GM21367 (cell line): ENCODE data around the gene OR2T11.
"Not testable (repeated sequence)": the region's sequence is repeated elsewhere in the genome, so short reads cannot be mapped to it uniquely, and the experiment has no call there.

ENCODE experiments used
- ATAC-seq: cut with Tn5 transposase; IDR thresholded peaks from one replicate; pipeline ENCODE4 v1.9.1; 2021; ENCODE audit not compliant: unreplicated experiment

Gene OR2T11, protein sequence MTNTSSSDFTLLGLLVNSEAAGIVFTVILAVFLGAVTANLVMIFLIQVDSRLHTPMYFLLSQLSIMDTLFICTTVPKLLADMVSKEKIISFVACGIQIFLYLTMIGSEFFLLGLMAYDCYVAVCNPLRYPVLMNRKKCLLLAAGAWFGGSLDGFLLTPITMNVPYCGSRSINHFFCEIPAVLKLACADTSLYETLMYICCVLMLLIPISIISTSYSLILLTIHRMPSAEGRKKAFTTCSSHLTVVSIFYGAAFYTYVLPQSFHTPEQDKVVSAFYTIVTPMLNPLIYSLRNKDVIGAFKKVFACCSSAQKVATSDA

DNA sequence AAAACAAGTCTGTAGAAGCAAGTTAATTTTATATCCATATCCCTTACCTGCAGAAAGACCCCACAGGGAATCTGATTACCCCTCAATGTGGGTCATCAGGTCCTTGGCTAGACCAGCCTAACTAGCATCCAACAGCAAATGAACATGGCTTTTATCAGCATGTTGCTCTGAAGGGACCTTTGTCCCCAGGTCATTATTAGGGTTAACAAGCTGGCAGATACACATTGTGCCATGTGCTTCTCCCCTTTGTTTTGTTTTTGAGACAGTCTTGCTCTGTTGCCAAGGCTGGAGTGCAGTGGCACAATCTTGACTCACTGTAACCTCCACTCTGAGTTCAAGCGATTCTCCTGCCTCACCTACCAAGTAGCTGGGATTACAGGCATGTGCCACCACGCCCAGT is at the start of gene OR2T11:
TSS of gene OR2T11 (minus strand) at position 101 of the 400 bp plus-strand sequence. CDS start 7,963 bp downstream, outside the sequence.
- ATAC-seq, result not testable (repeated sequence)

DNA sequence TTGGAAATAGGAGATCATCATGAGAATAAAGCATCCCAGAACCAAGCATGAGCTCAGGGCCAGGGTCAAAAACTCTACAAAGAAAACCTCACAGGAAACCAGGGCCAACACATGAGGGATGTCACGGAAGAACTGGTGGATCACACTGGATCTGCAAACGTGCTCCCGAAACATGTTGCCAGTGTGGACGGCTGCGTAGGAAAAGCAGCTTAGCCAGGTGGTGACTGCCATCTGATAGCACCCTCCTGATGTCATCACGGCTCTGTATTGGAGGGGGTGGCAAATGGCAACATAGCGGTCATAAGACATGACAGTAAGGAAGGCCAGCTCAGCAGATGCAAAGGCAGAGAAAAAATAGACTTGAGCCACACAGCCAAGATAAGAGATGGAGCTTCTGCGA is 46.8 kb upstream of the OR2T11 start:
- no peak for ATAC-seq

DNA sequence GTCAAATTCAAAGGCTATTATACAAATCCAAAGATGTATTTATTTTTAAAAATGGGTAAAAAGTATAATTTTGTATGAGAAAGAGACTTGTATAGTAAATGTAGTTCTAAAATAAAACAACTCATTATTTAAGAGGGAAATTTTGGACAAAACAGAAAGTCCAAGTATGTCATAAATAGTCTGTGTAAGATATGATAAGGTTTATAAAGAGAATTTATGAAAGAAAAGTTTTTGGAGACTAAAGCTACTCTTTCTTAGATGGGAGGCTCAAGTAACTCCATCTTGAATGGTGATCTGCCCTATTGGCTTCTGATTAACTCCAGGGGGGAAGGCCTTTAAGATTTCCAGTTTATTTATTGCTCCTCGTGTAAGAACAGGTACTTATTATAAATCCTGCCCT is 35.1 kb upstream of the OR2T11 start:
- no peak for ATAC-seq

DNA sequence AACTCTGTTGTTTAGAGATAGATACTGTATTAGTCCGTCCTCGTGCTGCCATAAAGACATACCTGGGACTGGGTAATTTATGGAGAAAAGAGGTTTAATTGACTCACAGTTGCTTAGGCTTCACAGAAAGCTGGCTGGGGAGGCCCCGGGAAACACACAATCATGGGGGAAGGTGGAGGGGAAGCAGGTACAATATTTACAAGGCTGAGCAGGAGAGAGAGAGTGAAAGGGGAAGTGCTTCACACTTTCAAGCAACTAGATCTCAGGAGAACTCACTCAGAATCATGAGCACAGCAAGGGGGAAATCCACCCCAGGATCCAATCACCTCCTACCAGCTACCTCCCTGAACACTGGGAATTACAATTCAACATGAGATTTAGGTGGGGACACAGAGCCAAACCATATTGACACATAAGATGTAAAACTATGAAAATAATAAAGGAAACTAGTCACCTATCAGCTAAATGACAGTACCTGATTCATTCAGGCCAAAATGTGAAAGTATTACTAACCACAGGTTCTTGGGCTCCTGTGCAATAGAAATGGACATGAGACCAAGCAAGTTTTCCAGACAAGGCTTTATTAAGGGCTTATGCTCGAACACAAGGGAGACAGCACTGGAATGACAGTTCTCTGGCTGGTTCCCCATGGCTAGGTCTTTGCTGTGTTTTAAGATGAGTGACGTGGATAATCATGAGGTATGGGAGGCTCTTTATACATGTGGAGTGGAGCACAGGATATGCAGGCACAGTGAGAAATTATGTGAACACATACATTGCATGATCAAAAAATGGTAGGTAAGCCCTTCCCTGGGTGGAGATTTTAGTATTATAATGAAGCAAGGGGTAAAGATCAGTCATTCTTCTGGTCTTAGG is 28.8 kb upstream of the OR2T11 start:
- ATAC-seq, result peak; percentile 93

DNA sequence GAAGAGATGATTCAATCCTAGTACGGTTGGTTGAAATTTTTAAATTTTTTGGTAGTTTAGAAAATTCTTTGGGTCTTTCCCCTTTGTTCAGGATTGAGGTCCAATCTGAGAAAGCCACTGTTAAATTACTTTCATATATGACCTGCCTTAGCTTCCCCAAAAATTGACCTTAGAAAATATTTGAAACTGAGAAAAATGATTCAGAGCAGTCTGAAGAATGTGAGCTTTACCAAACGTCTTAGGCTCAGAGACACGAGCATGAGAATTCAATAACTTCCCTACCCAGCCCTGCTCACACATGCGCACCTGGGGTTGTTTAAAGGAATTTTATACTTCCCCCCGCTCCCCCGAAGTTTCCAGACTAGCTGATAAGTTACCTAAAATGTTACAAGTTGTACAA is 21.9 kb upstream of the OR2T11 start:
- ATAC-seq, result not testable (repeated sequence)

DNA sequence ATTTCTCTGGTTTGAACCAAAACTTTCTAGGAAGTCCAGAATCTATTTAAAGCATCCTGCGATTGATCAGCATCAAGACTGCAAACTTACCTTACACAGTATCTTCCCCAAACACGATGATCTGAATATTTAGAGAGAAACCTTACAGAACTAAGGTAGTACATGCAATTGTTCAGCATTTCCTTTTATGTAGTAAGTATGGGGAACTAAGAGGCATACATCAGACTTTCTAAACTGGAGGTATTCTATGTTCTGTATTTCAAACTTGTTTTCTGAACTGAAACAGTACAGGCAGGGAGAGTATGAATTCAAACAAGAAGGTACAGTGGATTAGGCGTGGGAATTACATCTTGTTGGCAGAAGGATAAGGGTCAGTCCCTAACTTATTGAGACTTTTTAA is 20.5 kb upstream of the OR2T11 start, which contains the start of gene OR2T27:
TSS of gene OR2T27 (minus strand) at position 175 of the 400 bp plus-strand sequence. CDS start 4,644 bp downstream, outside the sequence.
- ATAC-seq, result not testable (repeated sequence)

DNA sequence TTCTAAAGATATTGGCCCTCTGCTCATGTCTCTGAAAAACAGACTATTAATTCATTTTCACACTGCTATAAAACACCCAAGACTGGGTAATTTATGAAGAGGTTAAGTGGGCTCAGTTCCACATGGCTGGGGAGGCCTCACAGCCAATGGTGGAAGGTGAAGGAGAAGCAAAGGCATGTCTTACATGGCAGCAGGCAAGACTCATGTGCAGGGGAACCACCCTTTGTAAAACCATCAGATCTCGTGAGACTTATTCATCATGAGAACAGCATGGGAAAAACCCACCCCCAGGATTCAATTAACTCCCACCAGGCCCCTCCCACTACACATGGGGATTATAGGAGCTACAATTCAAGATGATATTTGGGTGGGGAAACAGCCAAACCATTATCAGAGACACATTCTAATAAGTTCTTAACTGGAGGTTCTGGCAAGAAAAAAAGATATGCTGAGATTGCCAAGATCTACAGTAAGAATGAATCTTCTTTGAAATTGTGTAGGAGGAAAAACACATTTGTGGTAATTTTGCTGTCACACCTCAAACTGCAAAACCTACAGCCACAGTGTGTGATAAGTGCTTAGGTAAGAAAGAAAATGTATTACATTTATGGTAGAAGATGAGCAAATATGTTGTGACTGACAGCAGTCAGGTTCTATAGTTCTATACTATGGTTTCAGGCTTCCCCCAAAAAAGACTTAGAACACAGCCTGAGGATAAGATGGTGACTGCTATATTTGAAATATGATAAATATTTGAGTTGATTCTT is 14.1 kb upstream of the OR2T11 start:
- ATAC-seq, result not testable (repeated sequence)

DNA sequence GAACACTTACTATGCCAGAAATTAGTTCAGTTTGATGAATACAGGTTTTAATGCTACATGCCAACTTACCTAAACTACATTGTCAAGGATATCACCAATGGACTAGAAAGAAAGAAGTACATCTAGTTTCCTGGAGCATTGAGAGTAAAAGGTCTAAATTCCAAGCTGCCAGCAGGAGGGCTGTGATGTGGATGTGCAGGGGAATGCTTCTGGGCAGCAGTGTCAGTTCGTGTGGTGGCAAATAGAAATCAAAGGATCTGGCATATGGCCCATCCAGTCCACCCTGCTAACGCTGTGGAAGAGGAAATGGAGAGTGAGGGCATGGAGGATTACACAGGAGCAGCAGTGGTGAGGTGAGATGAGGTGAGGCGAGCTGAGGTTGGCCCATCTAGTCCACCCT is 10.3 kb upstream of the OR2T11 start, which contains the start of gene OR2T35:
TSS of gene OR2T35 (minus strand) at position 101 of the 400 bp plus-strand sequence. CDS start 6,020 bp downstream, outside the sequence.
- not testable (repeated sequence) for ATAC-seq

DNA sequence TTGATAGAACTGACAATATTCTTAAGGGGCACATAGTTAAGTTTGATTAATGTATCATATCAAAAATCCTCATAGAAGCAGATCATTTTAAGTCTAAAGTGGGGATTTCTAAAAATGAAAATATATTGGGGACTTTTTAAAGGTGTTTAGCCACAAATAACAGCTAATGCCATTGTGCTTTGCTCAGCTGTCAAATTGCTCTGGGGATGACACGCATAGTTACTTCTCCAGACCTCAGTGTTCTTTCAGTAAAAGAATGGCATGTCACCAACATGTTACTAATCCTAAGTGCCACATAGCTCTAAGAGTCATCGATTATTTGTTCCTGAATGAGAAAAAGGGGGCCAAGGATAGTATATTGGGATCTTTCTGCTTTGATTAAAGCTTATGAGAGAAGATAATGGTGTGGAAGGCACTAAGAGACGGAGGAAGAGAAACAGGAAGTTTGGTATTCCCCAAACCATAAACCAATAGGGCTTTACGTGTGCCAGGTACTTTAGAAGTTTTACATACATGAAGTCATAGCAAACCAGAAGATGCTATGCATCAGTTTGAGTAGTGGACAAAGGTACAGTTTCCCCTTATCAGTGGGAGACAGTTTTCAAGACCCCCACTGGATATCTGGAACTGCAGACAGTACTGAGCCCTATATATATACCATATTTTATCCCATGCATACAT is 8.2 kb upstream of the OR2T11 start:
- peak; percentile 47 for ATAC-seq

DNA sequence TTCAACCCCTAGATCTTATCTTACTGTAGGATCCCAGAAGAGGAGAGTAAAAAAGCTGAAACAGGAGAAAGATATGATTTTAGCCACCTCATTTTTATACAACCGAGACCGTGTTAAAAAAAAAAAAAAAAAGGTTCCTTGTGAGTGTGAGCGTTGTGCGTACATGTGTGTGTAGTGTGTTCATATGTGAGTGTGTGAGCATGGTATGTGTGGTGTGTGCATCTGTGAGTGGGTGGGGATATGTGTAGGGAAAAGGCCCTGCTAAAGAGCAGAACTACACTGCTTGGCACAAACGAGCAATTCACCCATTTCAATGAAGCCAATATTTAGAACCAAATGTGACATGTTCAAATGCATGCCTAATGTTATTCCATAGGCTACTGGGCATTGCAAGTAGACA is 6.7 kb upstream of the OR2T11 start:
- ATAC-seq, result not testable (repeated sequence)

DNA sequence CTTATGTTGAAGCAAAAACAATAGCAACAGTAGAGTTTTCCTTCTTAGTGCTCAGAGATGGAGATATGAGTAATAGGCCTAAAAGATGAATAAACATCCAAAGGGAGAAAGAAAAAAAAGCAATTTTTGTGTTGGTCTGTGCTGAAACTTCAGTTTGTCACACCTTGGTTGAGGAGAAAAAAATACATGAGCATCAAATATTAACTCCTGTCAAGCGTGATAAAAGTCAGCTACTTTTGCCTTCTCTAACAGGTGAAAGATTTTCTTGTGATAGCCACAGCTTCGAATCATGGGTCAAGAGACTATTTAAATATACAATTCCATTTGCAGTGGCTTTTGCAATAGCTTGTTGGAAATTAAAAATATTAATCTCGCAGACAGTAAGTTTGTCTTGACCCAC is 6.0 kb upstream of the OR2T11 start:
- not testable (repeated sequence) for ATAC-seq

DNA sequence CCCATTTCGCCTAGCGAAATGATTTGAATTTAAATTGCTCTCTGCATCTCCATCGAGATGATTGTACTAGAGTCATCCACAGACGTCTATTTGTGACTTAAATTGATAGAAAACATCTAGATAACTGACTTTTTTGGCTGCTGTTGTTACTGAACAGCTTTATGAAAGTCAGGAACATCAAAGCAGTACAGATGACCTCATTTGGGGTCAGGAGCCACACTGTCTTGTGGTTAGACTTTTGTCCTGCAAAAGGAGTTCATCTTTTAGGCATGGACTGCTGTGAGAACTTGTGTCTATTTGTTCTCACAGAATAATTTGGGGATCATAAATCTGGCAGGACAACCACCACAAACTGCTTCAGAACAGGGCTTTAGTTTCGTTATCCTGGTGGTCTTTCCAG is 4.8 kb upstream of the OR2T11 start:
- peak; percentile 28 for ATAC-seq

DNA sequence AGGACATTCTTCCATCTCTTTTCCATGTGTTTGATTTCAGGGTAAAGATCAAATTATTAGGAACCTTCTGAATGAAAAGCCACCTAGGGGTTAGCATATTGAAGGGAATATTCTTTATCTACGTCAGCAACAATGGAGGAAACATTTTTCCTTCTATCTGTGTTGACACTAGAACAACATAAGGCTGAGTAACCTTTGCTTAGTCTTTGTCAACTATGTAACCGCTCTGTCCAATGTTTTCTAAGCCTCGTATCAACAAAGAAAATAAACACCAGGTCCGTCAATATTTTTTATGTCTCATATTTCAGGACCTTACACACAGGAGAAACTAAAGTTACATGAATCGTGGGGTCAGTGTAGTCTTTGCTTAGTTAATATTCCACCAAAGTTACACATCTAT is 1.7 kb upstream of the OR2T11 start:
- ATAC-seq, result not testable (repeated sequence)

DNA sequence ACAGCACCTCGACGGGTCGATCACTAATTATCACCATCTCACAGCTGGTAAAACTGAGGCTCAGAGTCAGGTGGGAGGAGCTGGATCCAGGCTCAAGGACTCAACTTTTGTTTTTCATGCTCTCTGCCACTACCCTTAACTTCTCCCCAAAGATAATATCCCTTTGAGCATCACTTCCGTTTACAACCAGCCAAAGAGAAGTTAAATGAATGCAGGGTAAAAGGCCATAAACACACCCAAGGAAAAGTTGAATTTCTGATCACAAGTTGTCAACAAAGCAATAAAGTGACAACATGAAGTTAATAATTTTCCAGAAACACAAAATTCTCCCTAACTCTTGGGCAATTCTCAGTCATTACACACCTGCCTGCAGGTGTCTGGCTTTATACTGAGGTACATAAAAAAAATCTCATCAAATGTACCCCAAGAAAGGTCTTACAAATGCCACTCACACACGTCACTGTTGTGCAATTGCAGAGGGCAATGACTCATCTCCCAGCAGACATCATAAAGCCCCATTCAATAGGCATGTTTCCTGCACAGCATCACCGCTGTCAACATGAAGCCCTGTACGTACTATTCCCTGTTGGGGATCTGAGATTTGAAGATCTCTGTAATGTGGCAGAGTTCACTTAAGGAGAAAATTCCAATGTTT is 3.4 kb downstream of the OR2T11 start:
- no peak for ATAC-seq

DNA sequence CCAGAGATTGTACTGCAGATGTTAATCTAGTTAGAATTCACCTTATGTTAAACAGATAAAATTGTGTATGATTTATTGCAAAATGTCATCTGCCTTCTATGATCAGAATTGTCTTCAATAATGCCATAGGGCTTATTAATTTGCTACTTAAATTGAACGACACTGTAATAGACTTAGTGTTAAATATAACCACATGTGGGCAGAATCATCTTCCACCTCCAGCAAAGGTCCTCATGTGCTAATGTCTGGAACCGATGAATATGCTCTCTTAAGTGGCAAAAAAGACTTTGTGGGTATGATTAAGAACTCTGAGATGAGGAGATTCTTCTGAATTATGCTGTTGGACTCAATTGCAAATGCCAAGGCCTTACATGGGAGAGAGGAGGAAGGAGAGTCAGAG is 4.3 kb downstream of the OR2T11 start:
- ATAC-seq, result no peak

DNA sequence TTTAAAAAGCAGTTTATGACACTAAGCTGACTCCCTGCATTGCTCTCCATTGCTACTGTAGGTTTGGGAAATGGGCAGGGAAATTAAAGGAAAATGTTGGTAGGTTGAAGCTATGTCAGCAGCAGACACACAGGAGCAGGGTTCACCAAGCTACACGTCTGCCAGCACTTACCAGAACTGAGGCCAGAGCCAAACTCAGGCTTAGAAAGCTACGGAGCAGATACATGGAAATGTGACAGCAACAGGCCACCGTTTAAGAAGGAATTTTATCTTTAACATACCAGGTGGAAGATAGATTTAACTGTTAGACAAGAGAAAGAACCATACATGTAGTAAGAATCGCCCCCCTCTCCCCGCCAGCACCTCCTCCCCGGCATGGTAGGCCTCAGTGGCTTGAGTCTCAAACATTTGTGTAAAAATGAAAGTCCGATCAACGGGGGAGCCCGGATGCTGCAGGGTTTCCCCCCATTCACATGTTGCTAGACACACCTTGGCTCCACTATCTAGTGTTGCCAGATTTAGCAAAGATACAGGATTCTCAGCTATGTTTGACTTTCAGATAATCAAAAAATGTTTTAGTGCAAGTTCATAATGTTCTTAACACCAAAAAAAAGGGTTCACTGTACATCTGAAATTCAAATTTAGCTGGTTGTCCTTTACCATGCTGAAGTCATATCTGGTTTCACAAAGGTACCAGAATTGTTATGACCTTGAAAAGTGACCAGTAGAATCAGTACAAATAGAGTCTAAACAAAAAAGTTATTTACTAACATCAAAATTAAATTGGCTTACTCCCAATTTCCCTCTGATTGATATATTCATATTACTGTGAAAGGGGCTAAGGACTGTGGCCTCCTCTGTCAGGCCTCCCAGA is 6.7 kb downstream of the OR2T11 start:
- peak; percentile 88 for ATAC-seq

DNA sequence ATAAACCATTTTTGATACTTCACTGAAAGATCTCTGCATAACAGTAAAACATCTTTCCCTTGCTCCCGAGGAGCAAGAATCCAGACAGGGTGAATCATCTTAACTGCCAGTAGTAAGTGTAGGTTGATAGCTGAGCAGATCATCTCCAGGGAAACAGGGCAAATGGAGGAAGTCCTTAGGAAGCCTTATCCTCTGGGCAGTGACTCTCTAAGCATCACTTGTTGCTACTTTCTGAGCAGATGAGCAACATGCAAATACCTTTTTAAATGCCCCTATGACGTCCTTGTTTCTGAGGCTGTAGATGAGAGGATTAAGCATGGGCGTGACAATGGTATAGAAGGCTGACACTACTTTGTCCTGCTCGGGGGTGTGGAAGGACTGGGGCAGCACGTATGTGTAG is 8.9 kb downstream of the OR2T11 start:
- no peak for ATAC-seq

DNA sequence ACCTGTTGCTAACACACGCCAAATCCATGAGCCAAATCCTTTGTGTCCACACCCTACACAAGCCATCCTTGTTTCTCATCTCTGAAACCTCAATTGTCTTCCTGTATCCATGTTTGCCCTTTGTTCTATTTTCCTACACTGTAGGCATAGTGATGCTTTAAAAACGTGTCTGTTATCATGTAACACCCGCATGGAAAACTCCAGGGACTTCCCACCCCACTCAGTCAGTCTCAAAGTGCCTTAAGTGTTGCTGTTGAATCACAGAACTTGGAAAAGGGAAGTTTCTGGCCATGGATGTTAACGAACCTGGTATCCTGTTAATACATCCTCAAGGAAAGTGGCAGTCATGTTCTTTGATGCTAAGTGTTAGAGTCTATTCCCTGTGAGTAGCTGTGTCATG is 9.7 kb downstream of the OR2T11 start:
- ATAC-seq, result no peak

DNA sequence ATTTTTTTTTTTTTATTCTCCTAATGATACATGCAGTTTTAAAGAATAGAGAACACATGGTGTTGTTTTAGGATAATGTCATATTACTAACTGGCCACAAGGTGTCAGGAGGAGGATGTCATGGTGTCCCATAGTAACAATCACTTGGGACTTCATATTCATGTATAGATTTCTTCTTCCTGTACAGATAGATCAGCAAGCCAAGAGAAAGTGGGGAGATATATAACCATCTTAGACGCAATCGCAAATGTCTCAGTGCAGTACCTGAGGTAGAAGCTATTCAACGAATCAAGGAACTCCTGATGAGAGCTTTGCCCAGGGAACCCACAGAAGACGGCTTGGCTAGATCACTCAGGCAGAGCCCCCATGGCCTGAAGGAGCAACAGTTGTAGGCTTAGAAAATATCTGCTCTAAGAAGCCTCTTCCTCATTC is 12.3 kb downstream of the OR2T11 start:
- ATAC-seq, result peak; percentile 88
